GM18873 (cell line): ENCODE data around the gene ARIH2.

Experiments
- ATAC-seq: cut with Tn5 transposase; IDR thresholded peaks from one replicate; pipeline ENCODE4 v1.9.1; 2021; ENCODE audit warnings: mild to moderate bottlenecking, moderate library complexity, moderate number of reproducible peaks; ENCODE audit not compliant: unreplicated experiment, low FRiP score

Gene ARIH2

DNA sequence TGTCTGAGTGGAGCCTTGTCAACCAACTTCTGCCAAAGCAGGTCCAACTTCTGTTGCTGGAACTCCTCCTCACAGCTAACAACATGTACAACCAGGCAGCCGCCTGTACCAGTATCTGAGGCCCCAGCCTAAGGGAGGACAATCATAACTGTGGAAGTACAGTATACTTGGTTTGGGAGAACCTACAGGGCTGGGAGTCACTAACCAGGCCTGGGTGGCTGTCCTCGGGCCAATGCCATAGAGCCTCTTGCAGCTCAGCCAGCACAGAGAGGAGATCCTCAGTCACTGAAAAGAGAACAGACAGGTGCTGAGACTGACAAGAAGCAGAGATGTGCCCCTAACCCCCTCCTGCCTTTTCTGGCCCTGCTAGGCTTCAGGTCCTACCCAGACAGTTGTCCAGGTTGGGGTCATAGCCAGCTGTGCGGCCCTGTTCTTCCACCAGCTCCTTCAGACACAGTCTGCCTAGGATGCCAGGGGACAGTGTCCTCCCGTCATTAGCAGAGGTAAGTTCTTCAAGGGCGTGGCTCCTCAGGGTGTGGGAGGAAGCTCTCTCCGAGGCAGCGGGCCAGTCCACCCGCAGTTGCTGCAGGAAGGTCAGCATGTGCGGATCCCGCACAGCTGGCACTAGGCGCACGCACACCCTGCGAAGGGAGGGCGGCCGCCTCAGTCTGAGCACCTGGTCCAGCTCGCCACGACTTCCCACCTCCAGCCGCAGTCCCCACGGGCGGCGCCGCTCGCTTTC lies 98.8 kb downstream of the ARIH2 start:
- no peak for ATAC-seq

GRCh38 chr3:49017971-49018706 lies 99.5 kb downstream of the ARIH2 start, which contains the start of gene DALRD3:
Gene DALRD3 (minus strand): TSS chr3:49018580. CDS start chr3:49018564, 16 bp downstream.
- ATAC-seq = no peak

GRCh38 chr3:49018707-49019006 lies 100.0 kb downstream of the ARIH2 start:
- ATAC-seq = no peak

DNA sequence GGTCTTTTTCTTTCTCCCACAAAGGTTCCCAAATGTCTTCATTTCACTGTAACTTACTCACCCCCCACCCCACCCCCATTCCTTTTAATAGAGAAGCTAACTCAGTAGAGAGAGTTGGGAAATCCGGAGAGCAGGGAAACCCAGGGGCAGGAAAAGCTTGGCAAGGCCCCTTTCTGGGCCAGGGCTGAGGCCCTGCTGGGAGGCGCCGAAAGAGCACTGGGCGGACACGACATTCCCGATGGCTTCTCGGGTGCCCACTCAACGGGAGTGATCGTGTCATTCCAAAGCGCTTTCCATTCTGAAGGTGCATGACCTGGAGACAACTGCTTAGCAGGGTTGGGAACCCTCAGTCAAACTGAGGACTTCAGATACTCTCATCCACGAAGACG lies 101.3 kb downstream of the ARIH2 start:
- ATAC-seq = no peak

DNA sequence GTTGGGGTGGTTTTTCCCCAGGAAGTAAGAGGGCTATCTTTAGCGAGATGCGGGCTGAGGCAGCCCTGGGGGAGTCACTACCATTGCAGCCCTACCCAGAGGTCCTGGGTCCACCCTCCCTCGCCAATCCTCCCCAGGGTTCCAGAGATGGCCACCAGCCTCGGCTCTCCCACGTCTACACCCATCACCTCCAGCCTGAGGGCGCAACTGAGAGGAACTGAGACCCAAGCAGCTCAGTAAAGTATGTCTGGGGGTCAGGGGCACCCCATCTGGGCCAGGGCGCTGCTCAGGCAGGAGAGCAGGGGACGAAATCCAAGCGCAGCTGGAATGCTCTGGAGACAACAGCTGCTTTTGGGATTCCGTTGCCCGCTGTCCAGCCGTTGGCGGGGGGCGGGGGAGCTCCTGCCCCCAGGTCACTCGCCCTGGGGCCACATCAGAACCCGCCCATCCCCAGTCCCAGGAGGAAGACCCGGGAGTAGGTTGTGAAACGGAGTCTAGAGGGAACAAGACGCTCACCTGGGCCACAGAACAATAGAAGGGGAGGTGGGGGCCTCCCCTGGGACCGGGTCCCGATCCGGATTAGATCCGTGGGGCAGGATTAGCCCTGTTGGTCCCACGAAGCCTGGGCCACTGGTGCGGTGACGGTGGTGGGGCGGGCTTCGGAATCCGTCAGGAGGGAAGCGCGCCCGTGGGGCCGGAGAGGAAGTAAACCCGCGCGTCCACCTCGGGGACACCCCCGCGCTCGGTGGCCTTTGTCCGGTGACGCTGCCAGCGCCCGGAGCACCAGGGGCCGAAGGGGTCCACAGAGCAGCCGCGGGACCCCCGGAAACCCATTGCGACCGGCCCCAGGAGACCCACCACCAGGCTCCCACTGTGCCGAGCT lies 101.9 kb downstream of the ARIH2 start:
- ATAC-seq = peak; percentile 3

DNA sequence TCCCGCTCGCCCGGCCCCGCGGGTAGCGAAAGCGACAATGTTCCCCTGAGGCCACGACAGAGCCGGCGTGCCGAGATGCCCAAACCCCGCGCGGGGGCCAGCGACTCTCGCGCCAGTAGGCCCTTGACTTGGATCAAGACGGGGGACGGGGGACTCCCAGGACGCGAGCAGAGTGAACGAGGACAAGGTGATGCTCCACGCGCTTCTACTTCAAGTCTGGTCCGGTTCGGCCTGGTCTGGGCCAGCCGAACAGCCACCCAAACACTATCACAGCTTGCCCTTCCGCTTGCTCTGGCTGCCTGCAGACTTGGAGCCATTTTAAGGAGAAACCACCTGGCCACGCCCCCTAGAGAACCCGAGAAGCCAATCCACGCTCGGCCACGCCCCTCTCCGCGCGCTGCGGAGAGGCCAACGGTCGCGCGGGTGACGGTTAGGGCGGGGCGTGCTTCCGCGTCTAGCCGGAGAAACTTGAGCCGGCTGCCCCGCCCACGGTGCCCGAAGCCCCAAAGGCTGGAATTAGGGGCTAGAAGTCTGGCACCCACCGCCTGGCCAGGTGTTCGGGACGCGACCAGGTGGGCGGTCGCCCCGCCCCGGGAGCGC lies 102.7 kb downstream of the ARIH2 start:
- ATAC-seq = peak; percentile 44

DNA sequence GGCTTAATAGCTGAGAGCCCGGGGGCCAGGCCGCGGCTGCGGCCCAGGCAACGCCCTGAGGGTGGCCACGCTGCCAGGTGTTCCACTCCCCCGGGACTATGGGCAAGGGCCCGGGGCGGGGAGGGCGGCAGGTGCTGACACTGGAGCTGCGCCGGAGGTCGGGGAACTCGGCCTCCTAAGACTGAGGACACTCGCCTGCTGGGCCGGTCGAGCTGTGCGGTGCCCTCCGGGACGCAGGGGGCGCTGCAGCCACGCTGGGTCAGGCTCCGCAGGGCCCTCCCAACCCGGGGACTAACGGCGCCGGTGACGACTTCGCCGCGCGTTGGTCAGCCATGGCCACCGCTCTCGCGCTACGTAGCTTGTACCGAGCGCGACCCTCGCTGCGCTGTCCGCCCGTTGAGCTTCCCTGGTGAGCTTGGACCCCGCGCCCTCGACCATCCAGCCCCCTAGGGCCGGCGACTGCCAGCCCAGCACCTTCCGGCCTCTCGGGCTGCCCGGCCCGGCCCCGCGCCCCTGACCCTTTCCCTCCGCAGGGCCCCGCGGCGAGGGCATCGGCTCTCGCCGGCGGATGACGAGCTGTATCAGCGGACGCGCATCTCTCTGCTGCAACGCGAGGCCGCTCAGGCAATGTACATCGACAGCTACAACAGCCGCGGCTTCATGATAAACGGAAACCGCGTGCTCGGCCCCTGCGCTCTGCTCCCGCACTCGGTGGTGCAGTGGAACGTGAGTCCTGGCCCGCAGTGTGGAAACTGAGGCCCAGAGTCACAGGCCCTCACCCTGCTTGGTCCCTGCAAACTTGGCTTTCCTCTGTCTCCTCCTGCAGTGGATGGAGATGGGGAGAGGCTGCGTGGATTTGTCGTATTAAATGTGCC lies 103.4 kb downstream of the ARIH2 start, which contains the start of gene NDUFAF3:
Gene NDUFAF3 (plus strand): TSS at position 309 of the 875 bp plus-strand sequence. CDS start 24 bp downstream, at position 333.
- peak; percentile 54 for ATAC-seq

DNA sequence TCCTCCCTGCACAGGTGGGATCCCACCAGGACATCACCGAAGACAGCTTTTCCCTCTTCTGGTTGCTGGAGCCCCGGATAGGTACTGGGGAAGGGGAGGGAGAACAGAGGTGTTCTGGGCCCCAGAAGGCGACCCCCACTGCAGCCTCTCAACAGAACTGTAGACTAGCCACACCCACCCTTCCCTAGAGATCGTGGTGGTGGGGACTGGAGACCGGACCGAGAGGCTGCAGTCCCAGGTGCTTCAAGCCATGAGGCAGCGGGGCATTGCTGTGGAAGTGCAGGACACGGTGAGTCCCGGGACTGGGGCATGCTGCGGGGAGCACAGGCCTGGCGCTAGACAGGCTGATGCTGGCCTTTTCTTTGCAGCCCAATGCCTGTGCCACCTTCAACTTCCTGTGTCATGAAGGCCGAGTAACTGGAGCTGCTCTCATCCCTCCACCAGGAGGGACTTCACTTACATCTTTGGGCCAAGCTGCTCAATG lies 104.1 kb downstream of the ARIH2 start:
- ATAC-seq = no peak

DNA sequence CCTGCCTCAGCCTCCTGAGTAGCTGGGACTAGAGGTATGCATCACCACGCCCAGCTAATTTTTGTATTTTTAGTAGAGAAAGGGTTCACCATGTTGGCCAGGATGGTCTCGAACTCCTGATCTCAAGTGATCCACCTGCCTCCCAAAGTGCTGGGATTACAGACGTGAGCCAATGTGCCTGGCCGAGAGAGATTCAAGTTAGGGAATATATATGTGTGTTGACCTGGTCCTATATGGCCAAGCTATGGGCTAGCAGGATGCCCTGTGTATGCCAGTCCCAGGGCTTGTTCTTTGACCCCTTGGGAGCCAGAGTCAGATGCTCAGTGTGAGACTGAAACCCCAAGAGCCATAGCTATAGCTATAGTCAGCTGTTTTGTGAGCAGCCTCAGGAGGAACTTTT lies 105.1 kb downstream of the ARIH2 start:
- ATAC-seq = no peak

DNA sequence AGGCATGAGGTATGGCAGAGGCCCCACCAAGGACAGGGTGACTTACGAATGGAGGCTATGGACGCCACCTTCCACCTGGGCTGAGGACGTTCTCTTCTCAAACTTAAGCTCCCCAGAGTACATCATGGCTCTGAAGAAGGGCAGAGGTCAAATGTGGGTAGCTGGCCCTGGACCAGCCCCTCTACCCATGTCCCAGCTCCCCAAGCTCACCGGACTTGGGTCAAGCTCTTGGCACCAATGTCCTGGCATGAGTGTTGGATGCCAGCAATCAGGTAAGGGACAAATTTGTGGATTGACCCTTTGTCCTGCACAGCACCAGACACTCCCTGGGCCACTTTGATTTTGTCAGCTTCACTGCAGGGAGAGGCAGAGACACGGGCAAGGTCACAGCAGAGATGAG lies 105.8 kb downstream of the ARIH2 start:
- no peak for ATAC-seq

DNA sequence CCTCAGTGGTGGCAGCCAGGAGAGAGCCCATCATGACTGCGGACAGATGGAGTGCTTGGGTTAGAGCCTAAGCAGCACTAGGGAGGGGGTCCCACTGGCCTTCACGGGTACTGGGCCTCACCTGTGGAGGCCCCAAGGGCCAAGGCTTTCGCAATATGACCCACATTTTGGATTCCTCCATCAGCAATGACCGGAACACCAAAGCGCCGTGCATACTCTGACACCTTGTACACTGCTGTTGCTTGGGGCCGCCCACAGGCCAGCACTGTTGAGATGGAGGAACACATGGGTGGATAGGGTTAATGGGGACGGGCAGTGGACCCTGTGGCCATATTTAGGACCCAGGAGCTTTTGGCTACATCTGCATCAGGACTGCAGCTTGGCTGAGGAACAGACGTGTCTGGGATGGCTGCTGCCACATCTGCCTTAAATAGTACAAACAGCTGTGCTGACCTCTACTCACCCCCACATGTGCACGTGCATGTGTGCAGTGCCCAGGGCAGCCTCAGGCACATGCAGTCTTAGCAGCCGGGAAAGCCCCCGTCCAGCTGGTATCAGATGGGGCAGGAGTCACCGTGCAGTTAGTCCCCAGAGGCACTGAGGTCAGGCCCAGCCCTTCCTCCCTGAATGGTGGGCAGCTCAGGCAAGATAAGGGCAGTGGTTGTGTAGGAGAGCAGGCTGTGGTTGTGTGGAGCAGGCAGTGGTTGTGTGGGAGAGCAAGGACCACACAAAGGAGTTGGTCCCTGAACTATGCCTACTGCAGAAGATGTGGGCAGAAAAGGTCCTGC lies 106.6 kb downstream of the ARIH2 start:
- no peak for ATAC-seq

DNA sequence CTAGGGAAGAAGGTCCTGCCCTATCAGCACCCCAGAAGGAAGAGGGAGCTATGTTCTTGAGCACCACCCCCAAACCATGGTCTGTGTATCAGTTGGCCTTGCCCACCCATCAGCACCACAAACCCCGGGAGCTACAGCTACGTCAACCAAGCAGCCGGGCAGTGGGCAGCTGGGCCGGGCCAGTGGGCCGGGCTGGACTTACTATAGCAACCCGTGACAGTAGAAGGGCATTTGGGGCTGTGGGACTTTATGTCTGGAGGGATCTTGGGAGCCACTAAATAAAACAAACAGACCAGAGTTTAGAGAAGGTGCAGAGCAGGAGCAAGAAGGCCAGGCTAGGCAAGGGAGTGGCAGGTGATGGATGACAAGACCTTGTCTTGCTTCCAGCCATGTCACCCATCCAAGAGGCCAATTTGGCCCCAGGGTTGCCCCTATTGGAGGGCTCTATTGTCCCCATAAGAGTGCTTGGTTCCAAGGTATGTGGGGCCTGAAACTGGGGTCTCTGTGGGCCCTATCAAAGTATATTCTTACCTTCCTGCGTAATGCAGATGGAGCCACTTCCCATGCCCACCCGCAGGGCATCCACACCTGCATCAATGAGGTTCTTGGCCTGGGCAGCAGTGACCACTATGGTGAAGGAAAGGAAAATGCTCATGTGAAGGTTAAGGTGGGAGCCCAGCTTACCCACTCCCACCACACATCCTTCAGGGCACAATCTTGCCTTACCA lies 107.3 kb downstream of the ARIH2 start:
- no peak for ATAC-seq

DNA sequence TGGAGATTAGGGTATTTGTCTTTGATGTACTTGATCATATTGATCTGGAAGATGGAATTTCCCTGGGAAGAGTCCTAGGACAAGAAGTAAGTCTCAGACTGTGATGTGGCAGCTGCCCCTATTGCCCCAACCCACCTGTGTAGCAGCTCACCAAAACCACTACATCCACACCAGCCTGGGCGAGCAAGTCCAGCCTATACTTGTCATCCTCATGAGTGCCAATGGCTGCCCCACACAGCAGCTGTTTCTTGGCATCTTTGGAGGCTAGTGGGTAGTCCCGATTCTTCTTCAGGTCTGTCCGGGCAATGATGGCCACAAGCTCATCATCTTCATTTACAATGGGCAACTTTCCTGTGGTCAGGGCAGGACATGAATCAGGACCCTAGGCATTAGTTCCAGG lies 107.9 kb downstream of the ARIH2 start:
- no peak for ATAC-seq

DNA sequence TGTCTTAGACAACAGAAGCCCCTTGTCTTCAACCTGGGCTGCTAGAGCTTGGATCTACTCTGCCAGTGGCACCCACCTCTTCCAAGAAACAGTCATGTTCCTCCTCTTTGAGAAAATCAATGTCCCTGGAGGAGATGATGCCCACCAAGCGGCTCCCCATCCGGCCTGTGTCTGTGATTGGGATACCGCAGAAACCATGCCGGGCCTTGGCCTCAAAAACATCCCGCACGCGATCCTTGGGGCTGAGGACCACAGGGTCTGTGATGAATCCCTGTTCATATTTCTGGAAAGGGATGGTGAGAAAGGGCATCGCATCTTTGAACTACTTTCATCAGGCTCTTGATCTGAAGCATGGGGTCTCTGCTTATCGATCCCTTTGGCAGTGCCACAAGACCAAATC lies 109.0 kb downstream of the ARIH2 start:
- no peak for ATAC-seq

DNA sequence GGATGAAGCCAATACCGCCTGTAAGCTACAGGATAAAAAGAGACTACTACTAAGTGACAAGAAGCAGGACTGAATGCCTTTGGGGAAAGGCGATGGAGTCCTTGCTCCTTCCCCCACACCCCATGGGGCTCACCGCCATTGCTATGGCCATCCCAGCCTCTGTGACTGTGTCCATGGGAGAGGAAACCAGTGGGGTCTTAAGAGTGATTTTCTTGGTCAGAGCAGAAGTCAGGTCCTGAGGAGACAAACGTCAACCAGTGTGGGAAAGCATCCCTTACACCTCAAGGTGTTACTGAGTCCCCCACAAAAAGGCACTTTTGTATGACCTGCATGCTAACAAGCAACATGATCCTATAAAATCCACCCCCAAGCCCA lies 109.6 kb downstream of the ARIH2 start:
- no peak for ATAC-seq

DNA sequence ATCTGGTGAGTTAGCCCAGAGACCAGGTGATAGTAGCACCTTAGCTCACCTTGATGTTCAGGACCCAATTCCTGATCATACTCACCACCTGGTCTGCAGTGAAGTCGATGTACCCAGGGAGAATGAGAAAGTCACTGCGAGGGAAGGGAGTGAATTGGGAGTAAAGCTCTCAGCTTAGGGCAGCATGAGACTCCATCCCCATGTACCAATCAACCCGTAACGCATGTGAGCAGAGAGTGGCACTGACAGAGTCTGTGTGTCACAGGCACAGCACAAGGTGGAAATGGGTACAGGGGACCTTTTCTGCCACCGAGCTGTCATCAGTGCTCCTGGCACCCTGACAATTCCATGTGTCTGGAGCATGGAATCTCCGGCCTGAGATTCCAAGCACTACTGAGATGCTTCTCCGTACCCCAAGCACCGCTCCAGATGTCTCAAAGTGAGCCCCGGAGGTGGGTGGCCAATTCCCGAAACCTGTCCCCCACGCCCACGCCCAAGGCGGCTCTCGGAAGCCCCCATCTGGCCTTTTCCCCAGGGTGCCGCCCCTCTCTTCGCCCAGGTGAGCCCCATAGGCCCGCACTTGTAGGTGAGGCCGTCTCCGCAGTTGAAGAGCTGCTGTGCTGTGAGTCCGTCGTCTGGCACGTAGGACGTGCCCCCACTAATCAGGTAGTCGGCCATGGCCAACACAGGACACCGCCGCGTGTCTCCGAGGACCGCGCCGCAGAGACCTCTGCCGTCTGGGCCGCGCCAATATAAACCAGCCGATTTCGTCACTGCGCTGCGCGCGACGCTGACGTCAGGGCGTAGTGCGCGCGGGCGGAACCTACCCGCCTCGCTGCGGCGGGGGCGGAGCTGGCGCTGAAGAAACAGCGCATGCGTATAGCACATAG lies 110.3 kb downstream of the ARIH2 start, which contains the start of gene IMPDH2:
Gene IMPDH2 (minus strand): TSS at position 726 of the 890 bp plus-strand sequence. CDS start 48 bp downstream, at position 678.
- peak; percentile 65 for ATAC-seq

DNA sequence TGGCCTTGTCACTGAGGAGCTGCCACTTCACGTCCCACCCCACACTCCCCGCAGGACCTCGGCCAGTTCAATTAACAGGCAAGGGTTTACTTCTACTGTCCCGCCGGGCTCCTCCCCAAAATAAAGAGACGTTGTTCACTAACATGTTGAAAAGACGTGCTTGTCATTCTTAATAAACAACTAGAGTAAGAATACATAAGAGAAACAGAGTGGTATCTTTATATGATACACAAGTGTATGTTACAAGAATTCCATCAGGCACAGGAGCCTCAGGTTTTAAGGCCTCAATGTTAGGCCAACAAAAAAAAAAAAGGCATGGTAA lies 110.9 kb downstream of the ARIH2 start:
- ATAC-seq = no peak
